Suprapubic skin (tissue), 4 donors: ENCODE results near the gene FAT2. TPM values are rescaled to one million over a fixed set of nuclear protein-coding genes. Genes with fewer than 3 reads are reported as not detected.
A peak's percentile ranks its signal among the peaks of the same experiment; 100 is the strongest.

Experiments used
- DNase-seq, 2 donors: peaks; one replicate each; pipeline ENCODE4 v3.0.0-alpha.2; 2019; ENCODE audit warnings: low spot score in 2 of 2
- H3K27ac ChIP-seq: fragments of 200-600 bp; sonication (generic); one replicate; pipeline ENCODE4 v1.5.1; 2019
- H3K27me3 ChIP-seq: fragments of 200-600 bp; sonication (generic); one replicate; pipeline ENCODE4 v1.5.1; 2019
- H3K36me3 ChIP-seq: fragments of 200-600 bp; sonication (generic); one replicate; pipeline ENCODE4 v1.5.1; 2019
- H3K4me1 ChIP-seq: fragments of 200-600 bp; sonication (generic); one replicate; pipeline ENCODE4 v1.5.1; 2019
- H3K4me3 ChIP-seq: fragments of 200-600 bp; sonication (generic); one replicate; pipeline ENCODE4 v1.5.1; 2019; ENCODE audit warnings: mild to moderate bottlenecking
- H3K9me3 ChIP-seq: fragments of 200-600 bp; sonication (generic); one replicate; pipeline ENCODE4 v1.5.1; 2019
- CTCF ChIP-seq, 2 donors: fragments of 200-600 bp in 1 of 2; fragments of 450-650 bp in 1 of 2; sonication (generic) in 1 of 2; IDR thresholded peaks; one replicate each; pipeline ENCODE4 v1.5.1; 2016 to 2019; ENCODE audit warnings: antibody characterized with exemption in 2 of 2, mild to moderate bottlenecking in 1 of 2, moderate library complexity in 1 of 2
- EP300 ChIP-seq: sonication (generic); formaldehyde crosslinking; IDR thresholded peaks from one replicate; pipeline ENCODE4 v1.6.1; 2017; ENCODE audit warnings: antibody characterized with exemption
- POLR2A ChIP-seq, 2 donors: fragments of 450-650 bp; IDR thresholded peaks; one replicate each; pipeline ENCODE4 v1.6.1; 2017; ENCODE audit warnings: antibody characterized with exemption in 2 of 2, mild to moderate bottlenecking in 2 of 2, moderate library complexity in 2 of 2
- POLR2AphosphoS5 ChIP-seq, 3 donors: sonication (generic); formaldehyde crosslinking; IDR thresholded peaks; one replicate each; pipeline ENCODE4 v1.6.1; 2017; ENCODE audit warnings: antibody characterized with exemption in 3 of 3
- WGBS: methylation state at CpG from one replicate; pipeline ENCODE4 v1.1.5; 2018; 5-methylcytosine and 5-hydroxymethylcytosine counted together
- total RNA-seq, 4 donors: library from RNA; depleted of rRNA; stranded (reverse); fragments of >200 nt; gene quantifications; one replicate each; pipeline ENCODE4 v1.1.0, GENCODE V29; 2016

Gene FAT2
- total RNA-seq, 4 donors from 2014 or later: 107 to 205 (median 164) TPM

- H3K4me3 ChIP-seq: no peak overlapping the region
- no peak for DNase-seq
- H3K4me1 ChIP-seq: peaks cover 38% of the 10 kb centered on the region
- H3K27ac ChIP-seq: no peak overlapping the region
- TF ChIP-seq POLR2AphosphoS5 (IDR thresholded peaks at IDR 0.05) (no peak), POLR2A (IDR thresholded peaks at IDR 0.05) (no peak), CTCF (IDR thresholded peaks at IDR 0.05) (no peak), EP300 (no peak)
- H3K27me3 ChIP-seq: no peaks in the 10 kb centered on the region
- 72% methylated on average over 2 of the region's 2 CpGs for WGBS
- no peaks in the 10 kb centered on the region for H3K36me3 ChIP-seq
- H3K9me3 ChIP-seq: no peaks in the 10 kb centered on the region
Measured at GRCh38 chr5:151596828-151597539, 5.9 kb upstream of the FAT2 start.

- Histone ChIP-seq H3K9me3 (no peaks in the 10 kb centered on the region), H3K36me3 (no peaks in the 10 kb centered on the region), H3K4me3 (no peak overlapping the region), H3K27ac (no peak overlapping the region), H3K27me3 (no peaks in the 10 kb centered on the region), H3K4me1 (peaks cover 44% of the 10 kb centered on the region)
- 67% methylated on average over 10 of the region's 11 CpGs for WGBS
- no peak for TF ChIP-seq CTCF (IDR thresholded peaks at IDR 0.05)
- no peak for TF ChIP-seq POLR2AphosphoS5 (IDR thresholded peaks at IDR 0.05)
- TF ChIP-seq POLR2A (IDR thresholded peaks at IDR 0.05): no peak
- no peak for TF ChIP-seq EP300
- no peak for DNase-seq
Measured at GRCh38 chr5:151595411-151595826, 4.3 kb upstream of the FAT2 start.

GRCh38 chr5:151592855-151593408, 1.8 kb upstream of the FAT2 start:
- peaks cover 44% of the 10 kb centered on the region for H3K4me1 ChIP-seq
- no peak for TF ChIP-seq POLR2AphosphoS5 (IDR thresholded peaks at IDR 0.05)
- TF ChIP-seq EP300: no peak
- no peak for TF ChIP-seq CTCF (IDR thresholded peaks at IDR 0.05)
- no peak for TF ChIP-seq POLR2A (IDR thresholded peaks at IDR 0.05)
- H3K27ac ChIP-seq: no peak overlapping the region
- H3K9me3 ChIP-seq: no peaks in the 10 kb centered on the region
- H3K36me3 ChIP-seq: no peaks in the 10 kb centered on the region
- 53% methylated on average over 10 of the region's 10 CpGs for WGBS
- no peak overlapping the region for H3K4me3 ChIP-seq
- DNase-seq: no peak
- H3K27me3 ChIP-seq: no peaks in the 10 kb centered on the region

GRCh38 chr5:151589878-151590570, 1.1 kb downstream of the FAT2 start:
- no peak for DNase-seq
- Histone ChIP-seq H3K27me3 (no peaks in the 10 kb centered on the region), H3K27ac (peak overlapping the region; percentile 84), H3K9me3 (no peaks in the 10 kb centered on the region), H3K4me1 (peaks cover 51% of the 10 kb centered on the region), H3K36me3 (no peaks in the 10 kb centered on the region), H3K4me3 (peak overlapping the region; percentile 44)
- no peak for TF ChIP-seq POLR2A (IDR thresholded peaks at IDR 0.05)
- peak in 1 of 2 donors; percentile 11 for TF ChIP-seq CTCF (IDR thresholded peaks at IDR 0.05)
- WGBS: 31% methylated on average over 3 of the region's 6 CpGs
